HepG2 (cell line): Measurements from ENCODE around the gene STK10. TPM values are rescaled to one million over a fixed set of nuclear protein-coding genes. Genes with fewer than 3 reads are reported as not detected.

ENCODE experiments used
- CAMTA2 ChIP-seq: sonication (generic); formaldehyde crosslinking; IDR thresholded peaks from 2 replicates; pipeline ENCODE4 v1.4.0; 2020; ENCODE audit warnings: mild to moderate bottlenecking, missing genetic modification reagents, borderline replicate concordance
- CREM ChIP-seq, 2 experiments: sonication (generic) in 1 of 2; formaldehyde crosslinking in 1 of 2; IDR thresholded peaks; 2 replicates each; pipeline versions ENCODE4 v1.4.0 to v1.6.1; 2016 to 2020; ENCODE audit warnings: antibody characterized with exemption in 1 of 2, mild to moderate bottlenecking in 1 of 2, missing genetic modification reagents in 1 of 2
- GATA4 ChIP-seq: sonication (generic); IDR thresholded peaks from 2 replicates; pipeline ENCODE4 v1.6.1; 2016; ENCODE audit warnings: antibody characterized with exemption, low read depth, borderline replicate concordance
- GZF1 ChIP-seq: sonication (generic); formaldehyde crosslinking; IDR thresholded peaks from 2 replicates; pipeline ENCODE4 v1.5.1; 2020; ENCODE audit warnings: mild to moderate bottlenecking, missing genetic modification reagents
- HNF4G ChIP-seq, 2 experiments: sonication (generic) in 1 of 2; formaldehyde crosslinking in 1 of 2; IDR thresholded peaks; 2 replicates each; pipeline versions ENCODE4 v1.4.0 to v1.6.1; 2011 to 2020; ENCODE audit warnings: borderline replicate concordance in 2 of 2, low read depth in 2 of 2, mild to moderate bottlenecking in 2 of 2, low read length in 1 of 2, missing genetic modification reagents in 1 of 2, moderate library complexity in 1 of 2
- KAT8 ChIP-seq: IDR thresholded peaks from 2 replicates; pipeline ENCODE4 v1.6.1; 2016; ENCODE audit warnings: missing genetic modification reagents, missing compliant biosample characterization
- KLF12 ChIP-seq: sonication (generic); formaldehyde crosslinking; IDR thresholded peaks from 2 replicates; pipeline ENCODE4 v1.4.0; 2020; ENCODE audit warnings: missing genetic modification reagents, borderline replicate concordance
- KLF15 ChIP-seq: sonication (generic); formaldehyde crosslinking; IDR thresholded peaks from 2 replicates; pipeline ENCODE4 v1.8.1; 2023; ENCODE audit warnings: borderline replicate concordance, mild to moderate bottlenecking, inconsistent platforms, missing genetic modification reagents, mixed read lengths
- MLX ChIP-seq: IDR thresholded peaks from 2 replicates; pipeline ENCODE4 v1.6.1; 2016
- MYC ChIP-seq: sonication (generic); formaldehyde crosslinking; IDR thresholded peaks from 2 replicates; pipeline ENCODE4 v1.9.0; 2021; ENCODE audit warnings: missing genetic modification reagents, borderline replicate concordance
- NCOA1 ChIP-seq: sonication (generic); formaldehyde crosslinking; IDR thresholded peaks from 2 replicates; pipeline ENCODE4 v1.9.0; 2021; ENCODE audit warnings: missing genetic modification reagents
- NCOA2 ChIP-seq: sonication (generic); formaldehyde crosslinking; IDR thresholded peaks from 2 replicates; pipeline ENCODE4 v1.8.0; 2022; ENCODE audit warnings: inconsistent platforms
- NFATC3 ChIP-seq: sonication (generic); formaldehyde crosslinking; IDR thresholded peaks from 2 replicates; pipeline ENCODE4 v1.5.1; 2020; ENCODE audit warnings: mild to moderate bottlenecking, missing genetic modification reagents
- NFE2 ChIP-seq: sonication (generic); formaldehyde crosslinking; IDR thresholded peaks from 2 replicates; pipeline ENCODE4 v1.4.0; 2020; ENCODE audit warnings: missing genetic modification reagents
- NR2F2 ChIP-seq: IDR thresholded peaks from 2 replicates; pipeline ENCODE4 v1.6.1; 2012; ENCODE audit warnings: low read depth, inconsistent platforms, borderline replicate concordance
- PAF1 ChIP-seq: IDR thresholded peaks from 2 replicates; pipeline ENCODE4 v1.6.1; 2016; ENCODE audit warnings: missing genetic modification reagents, missing compliant biosample characterization
- SAP130 ChIP-seq: IDR thresholded peaks from 2 replicates; pipeline ENCODE4 v1.6.1; 2016; ENCODE audit warnings: low read depth
- SMARCC2 ChIP-seq: fragments of 450-650 bp; IDR thresholded peaks from 2 replicates; pipeline ENCODE4 v1.6.1; 2017; ENCODE audit warnings: antibody characterized with exemption, mild to moderate bottlenecking
- TAF15 ChIP-seq: fragments of 200-400 bp; formaldehyde crosslinking; IDR thresholded peaks from one replicate; pipeline ENCODE4 v1.6.1; 2018; ENCODE audit warnings: mild to moderate bottlenecking, low read depth, low read length; ENCODE audit not compliant: poor library complexity, severe bottlenecking
- TRIM24 ChIP-seq: sonication (generic); formaldehyde crosslinking; IDR thresholded peaks from 2 replicates; pipeline ENCODE4 v1.8.0; 2022; ENCODE audit warnings: mild to moderate bottlenecking, missing genetic modification reagents
- WIZ ChIP-seq: sonication (generic); formaldehyde crosslinking; IDR thresholded peaks from 2 replicates; pipeline ENCODE4 v1.5.1; 2020; ENCODE audit warnings: mild to moderate bottlenecking, missing genetic modification reagents
- ZFP36L1 ChIP-seq: sonication (generic); formaldehyde crosslinking; IDR thresholded peaks from 2 replicates; pipeline ENCODE4 v1.8.0; 2022; ENCODE audit warnings: mild to moderate bottlenecking, missing genetic modification reagents, moderate library complexity
- ZIK1 ChIP-seq: sonication (generic); formaldehyde crosslinking; IDR thresholded peaks from 2 replicates; pipeline ENCODE4 v1.5.0; 2020; ENCODE audit warnings: mild to moderate bottlenecking, low read depth, missing genetic modification reagents, borderline replicate concordance
- ZNF251 ChIP-seq: sonication (generic); formaldehyde crosslinking; IDR thresholded peaks from 2 replicates; pipeline ENCODE4 v1.9.0; 2021; ENCODE audit warnings: mild to moderate bottlenecking, missing genetic modification reagents
- ZNF256 ChIP-seq: sonication (generic); formaldehyde crosslinking; conservative IDR thresholded peaks from 2 replicates; pipeline ENCODE4 v1.4.0; 2020; ENCODE audit warnings: missing genetic modification reagents
- ZNF282 ChIP-seq: fragments of 450-650 bp; IDR thresholded peaks from 2 replicates; pipeline ENCODE4 v1.6.1; 2018; ENCODE audit not compliant: partially characterized antibody
- ZNF7 ChIP-seq: IDR thresholded peaks from 2 replicates; pipeline ENCODE4 v1.6.1; 2016; ENCODE audit warnings: missing biosample characterization, missing genetic modification reagents
- ZNF83 ChIP-seq: sonication (generic); formaldehyde crosslinking; IDR thresholded peaks from 2 replicates; pipeline ENCODE4 v1.4.0; 2020; ENCODE audit warnings: missing genetic modification reagents, mild to moderate bottlenecking, borderline replicate concordance
- ZSCAN25 ChIP-seq: sonication (generic); formaldehyde crosslinking; IDR thresholded peaks from 2 replicates; pipeline ENCODE4 v1.8.0; 2022; ENCODE audit warnings: mild to moderate bottlenecking, missing genetic modification reagents
- polyA plus RNA-seq, 8 experiments: library from polyadenylated mRNA; depleted of rRNA in 3 of 8; stranded (reverse) in 7 of 8; unstranded in 1 of 8; fragments of >200 nt; fragmentation: Illumina TruSeq in 4 of 8; extraction: Trizol in 4 of 8; gene quantifications; 2 replicates each; pipeline versions ENCODE4 v1.2.1 to v1.2.3, GENCODE V29; 2011 to 2016; ENCODE audit warnings: low read depth in 4 of 8, missing spikeins in 1 of 8, mixed read lengths in 1 of 8; ENCODE audit not compliant: insufficient read depth in 1 of 8
- total RNA-seq, 5 experiments: library from RNA; depleted of rRNA; stranded (reverse); fragments of >200 nt; fragmentation: Illumina TruSeq; extraction: Trizol; gene quantifications; 2 replicates each; pipeline ENCODE4 v1.2.3, GENCODE V29; 2016; ENCODE audit warnings: low read depth in 1 of 5

STK10 gene
- total and polyA plus RNA-seq, 2 of the 13 experiments (the other 11 are each of a cell fraction or from before 2014, with no cell fraction given) = 7.0 to 7.2 TPM

GRCh38 chr5:172006321-172007174 lies 181.5 kb downstream of the STK10 start, which contains the start of gene FBXW11 (continued):
- peak; percentile 58; the same call in 1 of the 2 replicates for TF ChIP-seq ZSCAN25 (CRISPR knock-in tag)
- peak; percentile 3 for TF ChIP-seq TAF15
- no peak for TF ChIP-seq NR2F2
- no peak for TF ChIP-seq PAF1 (CRISPR knock-in tag)
- TF ChIP-seq KAT8 (CRISPR knock-in tag) = peak; percentile 90
- TF ChIP-seq ZNF256 (CRISPR knock-in tag) = no peak
- TF ChIP-seq ZNF282 = no peak
- TF ChIP-seq MYC (CRISPR knock-in tag) = peak; percentile 66
- peak; percentile 60 for TF ChIP-seq NCOA2 (CRISPR knock-in tag)
- no peak for TF ChIP-seq ZNF83 (CRISPR knock-in tag)
- TF ChIP-seq ZNF7 (CRISPR knock-in tag) = no peak
- TF ChIP-seq ZNF251 (CRISPR knock-in tag) = no peak
- TF ChIP-seq NCOA1 (CRISPR knock-in tag) = no peak
- no peak for TF ChIP-seq KLF12
- 0 out of 2 replicates have a peak, but pooled peaks have one; percentile 42 for TF ChIP-seq NFATC3
- TF ChIP-seq ZFP36L1 = peak; percentile 80; the same call in 1 of the 2 replicates
- peak; percentile 61; the same call in 1 of the 2 replicates for TF ChIP-seq MLX (CRISPR knock-in tag)
- TF ChIP-seq GATA4 = peak; percentile 69; the same call in 1 of the 2 replicates
- no peak for TF ChIP-seq GZF1 (CRISPR knock-in tag)
- peak; percentile 89 for TF ChIP-seq SAP130 (CRISPR knock-in tag)
- TF ChIP-seq ZIK1 = no peak
- TF ChIP-seq WIZ (CRISPR knock-in tag) = peak; percentile 83; the same call in 1 of the 2 replicates
- no peak for TF ChIP-seq HNF4G (IDR thresholded peaks at IDR 0.05; ENCODE audit: borderline replicate concordance, low read depth, low read length)
- 0 out of 2 replicates have a peak, but pooled peaks have one; percentile 52 for TF ChIP-seq HNF4G (CRISPR knock-in tag; IDR thresholded peaks at IDR 0.05; ENCODE audit: borderline replicate concordance, low read depth)
- peak; percentile 98 for TF ChIP-seq CREM (IDR thresholded peaks at IDR 0.05)
- TF ChIP-seq CREM (CRISPR knock-in tag; IDR thresholded peaks at IDR 0.05) = no peak
- no peak for TF ChIP-seq TRIM24 (CRISPR knock-in tag)
- no peak for TF ChIP-seq SMARCC2
- peak; percentile 86; the same call in 1 of the 2 replicates for TF ChIP-seq KLF15 (CRISPR knock-in tag)
- no peak for TF ChIP-seq CAMTA2 (CRISPR knock-in tag)
- TF ChIP-seq NFE2 (CRISPR knock-in tag) = 0 out of 2 replicates have a peak, but pooled peaks have one; percentile 23
